GM19025 (cell line): ENCODE results near the gene SALL2.

Experiments
- ATAC-seq: cut with Tn5 transposase; IDR thresholded peaks from one replicate; pipeline ENCODE4 v1.9.1; 2021; ENCODE audit warnings: mild to moderate bottlenecking, low read depth, moderate library complexity; ENCODE audit not compliant: unreplicated experiment

SALL2 gene

GRCh38 chr14:21528381-21529348, 2.5 kb upstream of the SALL2 start:
- no peak for ATAC-seq

DNA sequence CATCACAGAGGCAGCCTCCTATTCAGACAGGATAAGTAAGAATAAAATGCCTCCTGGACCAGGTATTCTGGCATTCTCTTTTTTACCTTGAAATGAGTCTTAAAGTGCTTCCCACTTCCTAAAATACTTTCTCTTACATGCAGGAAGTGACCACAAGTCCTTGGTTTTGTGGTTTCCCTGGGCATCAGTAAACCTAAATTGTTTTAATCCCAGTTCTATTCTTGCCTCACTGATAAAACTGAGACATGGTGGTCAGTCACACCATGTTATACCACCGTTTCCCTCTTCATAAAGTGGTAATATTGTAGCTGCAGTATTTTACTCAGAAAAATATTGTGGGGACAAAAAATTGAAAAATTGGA, 1.2 kb upstream of the SALL2 start:
- ATAC-seq, result no peak

GRCh38 chr14:21526672-21527317, 649 bp upstream of the SALL2 start:
- ATAC-seq, result no peak

- ATAC-seq, result no peak
Observed at GRCh38 chr14:21525571-21525961, 580 bp downstream of the SALL2 start.

- ATAC-seq, result no peak
Observed at GRCh38 chr14:21524575-21525490, 1.3 kb downstream of the SALL2 start.

DNA sequence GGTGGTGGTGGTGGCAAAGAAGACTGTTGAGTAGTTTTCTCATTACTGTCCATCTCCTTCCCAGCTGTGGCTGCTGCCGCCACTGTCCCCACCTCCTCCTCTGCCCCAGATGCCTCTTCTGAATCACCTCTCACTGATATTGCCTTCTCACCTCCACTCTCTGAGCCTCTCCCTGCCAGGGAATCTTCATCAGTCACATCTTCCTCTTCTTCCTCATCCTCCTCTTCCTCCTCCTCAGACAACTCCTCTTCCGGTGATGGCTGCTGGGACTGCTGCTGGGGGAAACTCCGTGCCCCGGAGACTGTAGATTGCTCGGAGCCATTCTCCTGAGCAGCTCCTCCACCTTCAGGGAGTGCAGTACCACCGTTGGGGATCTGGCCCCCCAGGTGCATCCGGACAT, 2.9 kb downstream of the SALL2 start:
- ATAC-seq, result no peak

GRCh38 chr14:21521501-21521900, 4.6 kb downstream of the SALL2 start:
- no peak for ATAC-seq

DNA sequence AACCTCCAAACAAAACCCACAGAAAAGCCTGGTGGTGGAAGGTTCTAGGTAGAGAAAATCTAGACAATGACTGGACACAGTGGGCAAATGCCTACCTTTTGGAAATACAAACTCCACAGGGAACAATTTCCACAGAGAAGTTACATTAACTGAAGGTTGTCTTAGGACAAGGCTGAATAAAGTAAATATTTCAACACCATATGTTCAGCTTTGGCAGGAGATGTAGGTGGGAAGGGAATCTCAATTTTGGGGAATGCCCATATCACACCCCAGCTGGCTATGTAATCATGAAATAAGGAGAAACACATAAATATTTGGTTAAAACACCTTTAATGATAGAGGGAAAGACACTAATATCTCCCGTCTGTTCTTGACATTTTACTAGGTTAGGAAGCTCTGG, 5.4 kb downstream of the SALL2 start:
- no peak for ATAC-seq

GRCh38 chr14:21518725-21519124, 7.4 kb downstream of the SALL2 start:
- ATAC-seq, result no peak

DNA sequence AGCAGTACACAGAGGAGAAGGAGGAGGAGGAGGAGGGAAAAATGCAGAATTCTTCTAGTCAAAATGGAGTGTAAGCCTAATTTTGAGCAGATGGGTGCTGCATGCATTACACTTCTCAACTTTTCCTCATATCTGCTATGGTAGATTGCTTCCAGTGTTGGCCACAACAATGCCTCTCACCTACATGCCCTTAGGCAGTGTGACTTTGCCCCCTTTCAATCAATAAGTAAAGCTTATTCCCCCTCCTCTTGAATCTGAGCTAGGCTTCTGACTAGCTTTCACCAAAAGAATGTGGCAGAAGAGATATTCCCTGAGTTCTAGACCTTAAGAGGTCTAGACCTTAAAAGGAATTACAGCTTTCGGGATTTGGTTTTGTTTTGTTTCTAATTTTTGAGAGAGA, 11.8 kb downstream of the SALL2 start:
- no peak for ATAC-seq

DNA sequence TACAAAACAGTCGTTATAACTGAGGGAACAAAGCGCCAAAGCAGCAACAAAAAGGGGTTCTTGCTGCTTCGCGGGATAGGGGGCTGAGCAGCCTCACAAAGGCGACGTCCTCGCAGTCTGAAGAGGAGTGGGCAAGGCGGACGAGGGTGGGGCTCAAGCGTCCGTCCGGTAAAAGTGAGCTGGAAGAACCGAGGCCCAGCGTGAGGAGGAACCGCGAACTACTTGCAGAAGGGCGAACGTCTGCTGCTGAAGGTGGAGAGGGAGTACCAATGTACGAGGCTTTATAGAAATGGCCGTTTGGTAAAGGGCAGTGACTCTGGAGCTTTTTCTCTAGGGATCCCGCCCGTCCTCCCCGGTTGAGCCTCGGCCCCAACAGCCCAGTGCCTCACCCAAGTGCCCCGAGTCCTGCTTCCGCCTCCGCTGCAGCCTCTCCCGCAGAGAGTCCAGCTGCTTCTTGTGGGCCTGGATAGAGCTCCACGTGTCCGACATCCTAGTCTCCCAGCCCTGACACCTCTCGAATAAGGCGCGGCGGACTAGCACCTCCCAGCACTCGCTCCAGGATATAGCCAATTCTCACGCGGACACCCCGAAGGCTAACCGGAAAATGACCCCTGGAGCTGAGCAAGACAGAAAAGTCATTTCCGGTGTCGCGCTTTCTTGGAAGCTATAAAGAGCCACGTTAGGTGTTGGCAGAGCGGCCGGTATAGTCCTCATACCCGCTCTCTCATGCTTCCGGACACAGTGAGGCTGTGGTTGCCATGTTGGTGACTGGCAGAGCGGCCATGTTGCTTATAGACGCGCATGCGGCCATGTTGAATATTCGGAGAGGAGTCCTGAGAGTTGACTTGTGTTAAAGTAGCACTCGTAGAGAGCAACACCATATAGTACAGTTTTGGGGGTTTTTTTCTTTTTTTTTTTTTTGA, 15.2 kb downstream of the SALL2 start, which contains the start of gene METTL3:
Gene METTL3 (minus strand): TSS at position 606 of the 923 bp plus-strand sequence. CDS start 117 bp downstream, at position 489.
- peak; percentile 95 for ATAC-seq

DNA sequence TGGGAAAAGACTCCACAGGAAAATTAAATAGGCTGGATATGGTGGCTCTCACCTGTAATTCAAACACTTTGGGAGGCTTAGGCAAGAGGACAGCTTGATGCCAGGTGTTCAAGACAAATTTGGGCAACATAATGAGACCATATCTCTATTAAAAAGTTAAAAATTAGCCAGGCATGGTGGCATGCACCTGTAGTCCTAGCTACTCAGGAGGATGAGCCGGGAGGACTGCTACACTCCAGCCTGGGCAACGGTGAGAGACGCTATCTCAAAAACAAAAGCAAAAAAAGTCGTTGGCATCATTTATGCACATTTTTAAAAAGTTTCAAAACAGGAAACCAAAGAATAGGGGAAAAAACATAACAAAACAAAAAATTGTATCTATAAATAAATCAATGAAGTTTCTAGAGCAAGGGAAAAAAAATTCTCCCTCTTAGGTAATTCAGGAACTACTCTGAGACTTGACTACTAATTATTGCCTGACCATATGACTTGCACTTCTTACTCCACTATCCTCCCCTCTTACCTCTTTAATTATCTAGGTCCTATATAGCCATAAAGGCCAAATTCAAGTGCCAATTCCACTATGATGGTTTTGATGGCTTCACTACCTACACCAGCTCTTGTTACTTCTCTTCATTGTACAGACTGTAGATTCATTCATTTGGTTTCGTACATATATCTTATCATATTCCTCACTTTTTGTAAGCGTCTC, 16.6 kb downstream of the SALL2 start:
- ATAC-seq, result no peak

GRCh38 chr14:21506557-21506956, 19.6 kb downstream of the SALL2 start:
- no peak for ATAC-seq

- peak; percentile 88 for ATAC-seq
Observed at GRCh38 chr14:21505012-21505553, 21.1 kb downstream of the SALL2 start.

- no peak for ATAC-seq
Observed at GRCh38 chr14:21503376-21503775, 22.8 kb downstream of the SALL2 start.

- no peak for ATAC-seq
Observed at GRCh38 chr14:21501568-21501967, 24.6 kb downstream of the SALL2 start.

- ATAC-seq, result no peak
Observed at GRCh38 chr14:21498540-21499526, 27.3 kb downstream of the SALL2 start.

DNA sequence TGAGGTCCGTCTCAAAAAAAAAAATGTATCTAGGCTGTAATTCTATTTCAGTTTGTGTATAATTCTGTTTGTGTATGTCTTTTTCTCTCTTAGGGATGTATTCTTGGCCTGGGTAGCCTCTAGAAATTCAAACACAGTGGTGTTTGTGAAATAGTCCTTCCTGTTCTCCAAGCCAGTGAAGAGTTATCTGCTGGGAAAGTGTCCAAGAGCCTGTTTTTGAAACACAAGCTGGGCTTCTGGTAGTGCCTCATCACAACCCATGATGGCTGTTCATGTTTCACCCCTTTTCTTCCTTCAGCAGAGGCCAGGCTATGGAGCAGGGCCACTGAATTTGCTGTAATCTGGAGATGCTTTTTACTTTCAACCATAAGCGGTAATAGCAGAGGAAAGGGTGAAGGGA, 29.7 kb downstream of the SALL2 start:
- no peak for ATAC-seq
